SK-N-SH treated with all-trans-retinoic acid at 6 μM for 48 hours (cell line): Measurements from ENCODE around the gene TRABD.

Experiments used
- ESRRG ChIP-seq: fragments of 250-450 bp; sonication (Bioruptor Pico); IDR thresholded peaks from 2 replicates; pipeline ENCODE4 v1.6.1; 2021; ENCODE audit warnings: mild to moderate bottlenecking
- OSR1 ChIP-seq: fragments of 250-450 bp; sonication (Bioruptor Pico); IDR thresholded peaks from 2 replicates; pipeline ENCODE4 v1.8.0; 2022; ENCODE audit warnings: moderate library complexity, mild to moderate bottlenecking, inconsistent platforms
- PPARA ChIP-seq: fragments of 250-450 bp; sonication (Bioruptor Pico); IDR thresholded peaks from 2 replicates; pipeline ENCODE4 v1.5.0; 2020; ENCODE audit warnings: mild to moderate bottlenecking, borderline replicate concordance
- SNAI2 ChIP-seq: fragments of 250-450 bp; sonication (Bioruptor Pico); IDR thresholded peaks from 2 replicates; pipeline ENCODE4 v1.5.0; 2020; ENCODE audit warnings: mild to moderate bottlenecking, moderate library complexity
- TCF4 ChIP-seq: fragments of 250-450 bp; sonication (Bioruptor Pico); IDR thresholded peaks from 2 replicates; pipeline ENCODE4 v1.8.0; 2021; ENCODE audit warnings: mild to moderate bottlenecking, moderate library complexity, borderline replicate concordance
- ZC3H10 ChIP-seq: fragments of 250-450 bp; sonication (Bioruptor Pico); IDR thresholded peaks from 2 replicates; pipeline ENCODE4 v1.5.1; 2021; ENCODE audit warnings: mild to moderate bottlenecking, moderate library complexity
- ZFP3 ChIP-seq: fragments of 250-450 bp; sonication (Bioruptor Pico); IDR thresholded peaks from 2 replicates; pipeline ENCODE4 v1.5.0; 2020; ENCODE audit warnings: mild to moderate bottlenecking, moderate library complexity
- ZFP30 ChIP-seq: fragments of 450-650 bp; formaldehyde crosslinking; IDR thresholded peaks from 2 replicates; pipeline ENCODE4 v1.5.0; 2022; ENCODE audit warnings: mild to moderate bottlenecking, moderate library complexity
- ZNF565 ChIP-seq: fragments of 450-650 bp; formaldehyde crosslinking; conservative IDR thresholded peaks from 2 replicates; pipeline ENCODE4 v1.5.0; 2020; ENCODE audit warnings: low read depth, mild to moderate bottlenecking, moderate library complexity
- TF ChIP-seq, protein P1 (sequence below): fragments of 250-450 bp; sonication (Bioruptor Pico); IDR thresholded peaks from 2 replicates; pipeline ENCODE4 v1.5.0; 2020; ENCODE audit warnings: mild to moderate bottlenecking, moderate library complexity
- TF ChIP-seq, protein P2 (sequence below): fragments of 250-450 bp; sonication (Bioruptor Pico); IDR thresholded peaks from 2 replicates; pipeline ENCODE4 v1.8.0; 2020; ENCODE audit warnings: mild to moderate bottlenecking, moderate library complexity, borderline replicate concordance
- TF ChIP-seq, protein P3 (sequence below): fragments of 250-450 bp; sonication (Bioruptor Pico); IDR thresholded peaks from 2 replicates; pipeline ENCODE4 v1.5.1; 2021; ENCODE audit warnings: mild to moderate bottlenecking, moderate library complexity
- TF ChIP-seq, protein P4 (sequence below): fragments of 250-450 bp; sonication (Bioruptor Pico); IDR thresholded peaks from 2 replicates; pipeline ENCODE4 v1.5.1; 2020; ENCODE audit warnings: low read depth, mild to moderate bottlenecking, moderate library complexity

DNA sequence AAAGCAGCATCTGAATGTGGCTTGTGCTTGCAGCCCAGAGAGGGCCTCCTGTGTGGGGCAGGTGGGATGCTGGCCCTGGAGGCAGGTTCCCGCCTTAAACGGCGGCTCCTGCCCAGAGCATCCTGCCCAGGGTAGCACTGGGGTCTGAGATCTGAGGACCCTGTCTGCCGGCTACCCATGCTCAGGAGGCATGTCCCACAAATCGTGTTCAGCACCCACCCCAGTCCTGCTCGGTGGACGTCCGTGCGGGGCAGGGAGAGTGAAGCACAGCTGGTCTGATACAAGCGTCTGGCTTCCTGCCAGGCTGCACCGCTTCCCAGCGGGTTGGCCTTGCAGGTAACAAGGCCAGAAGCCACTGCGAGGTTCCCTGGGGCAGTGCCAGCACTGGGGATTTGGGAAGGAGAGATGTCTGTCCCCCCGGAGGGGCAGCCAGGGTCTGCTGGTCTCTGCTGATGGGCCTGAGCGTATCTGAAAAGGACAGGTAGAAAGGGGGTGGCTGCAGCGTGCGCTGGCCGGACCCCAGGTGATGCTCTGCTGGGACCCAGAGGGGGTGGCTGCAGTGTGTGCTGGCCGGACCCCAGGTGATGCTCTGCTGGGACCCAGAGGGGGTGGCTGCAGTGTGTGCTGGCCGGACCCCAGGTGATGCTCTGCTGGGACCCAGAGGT lies 3.6 kb downstream of the TRABD start:
- TF ChIP-seq ZFP3 (CRISPR knock-in tag) (no peak), TCF4 (CRISPR knock-in tag) (no peak), ZC3H10 (CRISPR knock-in tag) (no peak), PPARA (CRISPR knock-in tag) (no peak), OSR1 (CRISPR knock-in tag) (no peak), ZFP30 (CRISPR knock-in tag) (no peak), SNAI2 (CRISPR knock-in tag) (no peak), ESRRG (CRISPR knock-in tag) (no peak), ZNF565 (CRISPR knock-in tag) (no peak)
- TF ChIP-seq, protein P1, sequence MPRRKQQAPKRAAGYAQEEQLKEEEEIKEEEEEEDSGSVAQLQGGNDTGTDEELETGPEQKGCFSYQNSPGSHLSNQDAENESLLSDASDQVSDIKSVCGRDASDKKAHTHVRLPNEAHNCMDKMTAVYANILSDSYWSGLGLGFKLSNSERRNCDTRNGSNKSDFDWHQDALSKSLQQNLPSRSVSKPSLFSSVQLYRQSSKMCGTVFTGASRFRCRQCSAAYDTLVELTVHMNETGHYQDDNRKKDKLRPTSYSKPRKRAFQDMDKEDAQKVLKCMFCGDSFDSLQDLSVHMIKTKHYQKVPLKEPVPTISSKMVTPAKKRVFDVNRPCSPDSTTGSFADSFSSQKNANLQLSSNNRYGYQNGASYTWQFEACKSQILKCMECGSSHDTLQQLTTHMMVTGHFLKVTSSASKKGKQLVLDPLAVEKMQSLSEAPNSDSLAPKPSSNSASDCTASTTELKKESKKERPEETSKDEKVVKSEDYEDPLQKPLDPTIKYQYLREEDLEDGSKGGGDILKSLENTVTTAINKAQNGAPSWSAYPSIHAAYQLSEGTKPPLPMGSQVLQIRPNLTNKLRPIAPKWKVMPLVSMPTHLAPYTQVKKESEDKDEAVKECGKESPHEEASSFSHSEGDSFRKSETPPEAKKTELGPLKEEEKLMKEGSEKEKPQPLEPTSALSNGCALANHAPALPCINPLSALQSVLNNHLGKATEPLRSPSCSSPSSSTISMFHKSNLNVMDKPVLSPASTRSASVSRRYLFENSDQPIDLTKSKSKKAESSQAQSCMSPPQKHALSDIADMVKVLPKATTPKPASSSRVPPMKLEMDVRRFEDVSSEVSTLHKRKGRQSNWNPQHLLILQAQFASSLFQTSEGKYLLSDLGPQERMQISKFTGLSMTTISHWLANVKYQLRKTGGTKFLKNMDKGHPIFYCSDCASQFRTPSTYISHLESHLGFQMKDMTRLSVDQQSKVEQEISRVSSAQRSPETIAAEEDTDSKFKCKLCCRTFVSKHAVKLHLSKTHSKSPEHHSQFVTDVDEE (CRISPR knock-in tag): no peak
- TF ChIP-seq, protein P2, sequence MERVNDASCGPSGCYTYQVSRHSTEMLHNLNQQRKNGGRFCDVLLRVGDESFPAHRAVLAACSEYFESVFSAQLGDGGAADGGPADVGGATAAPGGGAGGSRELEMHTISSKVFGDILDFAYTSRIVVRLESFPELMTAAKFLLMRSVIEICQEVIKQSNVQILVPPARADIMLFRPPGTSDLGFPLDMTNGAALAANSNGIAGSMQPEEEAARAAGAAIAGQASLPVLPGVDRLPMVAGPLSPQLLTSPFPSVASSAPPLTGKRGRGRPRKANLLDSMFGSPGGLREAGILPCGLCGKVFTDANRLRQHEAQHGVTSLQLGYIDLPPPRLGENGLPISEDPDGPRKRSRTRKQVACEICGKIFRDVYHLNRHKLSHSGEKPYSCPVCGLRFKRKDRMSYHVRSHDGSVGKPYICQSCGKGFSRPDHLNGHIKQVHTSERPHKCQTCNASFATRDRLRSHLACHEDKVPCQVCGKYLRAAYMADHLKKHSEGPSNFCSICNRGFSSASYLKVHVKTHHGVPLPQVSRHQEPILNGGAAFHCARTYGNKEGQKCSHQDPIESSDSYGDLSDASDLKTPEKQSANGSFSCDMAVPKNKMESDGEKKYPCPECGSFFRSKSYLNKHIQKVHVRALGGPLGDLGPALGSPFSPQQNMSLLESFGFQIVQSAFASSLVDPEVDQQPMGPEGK (CRISPR knock-in tag): no peak
- TF ChIP-seq, protein P3, sequence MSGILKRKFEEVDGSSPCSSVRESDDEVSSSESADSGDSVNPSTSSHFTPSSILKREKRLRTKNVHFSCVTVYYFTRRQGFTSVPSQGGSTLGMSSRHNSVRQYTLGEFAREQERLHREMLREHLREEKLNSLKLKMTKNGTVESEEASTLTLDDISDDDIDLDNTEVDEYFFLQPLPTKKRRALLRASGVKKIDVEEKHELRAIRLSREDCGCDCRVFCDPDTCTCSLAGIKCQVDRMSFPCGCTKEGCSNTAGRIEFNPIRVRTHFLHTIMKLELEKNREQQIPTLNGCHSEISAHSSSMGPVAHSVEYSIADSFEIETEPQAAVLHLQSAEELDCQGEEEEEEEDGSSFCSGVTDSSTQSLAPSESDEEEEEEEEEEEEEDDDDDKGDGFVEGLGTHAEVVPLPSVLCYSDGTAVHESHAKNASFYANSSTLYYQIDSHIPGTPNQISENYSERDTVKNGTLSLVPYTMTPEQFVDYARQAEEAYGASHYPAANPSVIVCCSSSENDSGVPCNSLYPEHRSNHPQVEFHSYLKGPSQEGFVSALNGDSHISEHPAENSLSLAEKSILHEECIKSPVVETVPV: no peak
- TF ChIP-seq, protein P4, sequence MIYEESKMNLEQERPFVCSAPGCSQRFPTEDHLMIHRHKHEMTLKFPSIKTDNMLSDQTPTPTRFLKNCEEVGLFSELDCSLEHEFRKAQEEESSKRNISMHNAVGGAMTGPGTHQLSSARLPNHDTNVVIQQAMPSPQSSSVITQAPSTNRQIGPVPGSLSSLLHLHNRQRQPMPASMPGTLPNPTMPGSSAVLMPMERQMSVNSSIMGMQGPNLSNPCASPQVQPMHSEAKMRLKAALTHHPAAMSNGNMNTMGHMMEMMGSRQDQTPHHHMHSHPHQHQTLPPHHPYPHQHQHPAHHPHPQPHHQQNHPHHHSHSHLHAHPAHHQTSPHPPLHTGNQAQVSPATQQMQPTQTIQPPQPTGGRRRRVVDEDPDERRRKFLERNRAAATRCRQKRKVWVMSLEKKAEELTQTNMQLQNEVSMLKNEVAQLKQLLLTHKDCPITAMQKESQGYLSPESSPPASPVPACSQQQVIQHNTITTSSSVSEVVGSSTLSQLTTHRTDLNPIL (CRISPR knock-in tag): no peak
